GM12891 (cell line): ENCODE measurements around the gene NR5A1.

Experiments
- DNase-seq: peaks from one replicate; pipeline ENCODE4 v3.0.0; 2011; ENCODE audit warnings: low spot score; ENCODE audit not compliant: insufficient read length
- FAIRE-seq: peaks from 2 replicates; lab custom pipeline; 2011; peaks lifted over from hg19 to GRCh38; lab: Jason Lieb, UNC
- PAX5 ChIP-seq: IDR thresholded peaks from 2 replicates; pipeline ENCODE4 v1.6.1; 2011; ENCODE audit warnings: low read length, moderate library complexity, mild to moderate bottlenecking; ENCODE audit not compliant: insufficient read depth, severe bottlenecking
- POLR2A ChIP-seq: IDR thresholded peaks from 2 replicates; pipeline ENCODE4 v1.6.1; 2011; ENCODE audit warnings: low read depth, low read length, control low read depth
- POLR2AphosphoS5 ChIP-seq: IDR thresholded peaks from 2 replicates; pipeline ENCODE4 v1.6.1; 2011; ENCODE audit warnings: low read depth, low read length, control low read depth
- POU2F2 ChIP-seq: IDR thresholded peaks from 2 replicates; pipeline ENCODE4 v1.6.1; 2011; ENCODE audit warnings: low read depth, mild to moderate bottlenecking, control low read depth, low read length, moderate library complexity
- SPI1 ChIP-seq: IDR thresholded peaks from 2 replicates; pipeline ENCODE4 v1.6.1; 2011; ENCODE audit warnings: low read depth, low read length, control low read depth
- TAF1 ChIP-seq: IDR thresholded peaks from 2 replicates; pipeline ENCODE4 v1.6.1; 2011; ENCODE audit warnings: low read depth, low read length, control low read depth

Gene NR5A1

DNA sequence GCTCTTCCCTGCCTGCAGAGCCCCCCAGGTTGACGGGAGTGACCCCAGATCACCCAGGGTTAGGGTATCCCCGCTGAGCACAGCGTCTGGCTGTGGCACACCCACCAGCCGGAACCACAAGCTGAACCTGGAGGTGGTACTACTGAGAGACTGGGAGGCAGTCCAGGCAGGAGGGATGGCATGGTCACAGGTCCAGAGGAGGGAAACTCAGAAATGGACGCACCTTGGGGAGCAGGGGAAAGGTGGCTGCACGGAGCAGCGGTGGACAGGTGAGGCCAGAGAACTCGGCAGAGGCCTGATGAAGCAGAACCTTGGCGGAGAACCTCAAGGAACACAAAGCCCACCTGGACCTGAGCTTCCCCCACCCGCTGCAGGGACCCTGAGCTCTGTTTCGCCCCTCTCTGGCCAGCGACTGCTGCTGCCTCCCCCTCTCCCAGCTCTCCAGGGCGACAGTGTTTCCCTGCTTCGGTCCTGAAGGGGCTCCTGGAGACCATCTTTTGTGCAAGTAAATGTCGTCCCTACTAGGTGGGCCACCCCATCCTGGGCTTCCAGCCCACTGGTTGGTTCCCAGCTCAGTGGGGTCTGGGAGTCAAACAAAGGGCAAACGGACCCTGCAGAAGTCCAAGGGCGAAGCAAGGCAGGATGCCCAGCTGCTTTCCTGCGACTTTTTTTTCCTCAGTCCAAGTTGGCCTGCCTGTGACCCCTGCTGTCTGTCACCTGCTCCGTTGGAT, 56.1 kb downstream of the NR5A1 start:
- FAIRE-seq (peak; percentile 20), DNase-seq (no peak)
- no peak for TF ChIP-seq PAX5
- TF ChIP-seq SPI1: no peak
- no peak for TF ChIP-seq TAF1
- no peak for TF ChIP-seq POLR2A
- TF ChIP-seq POU2F2: no peak
- TF ChIP-seq POLR2AphosphoS5: no peak

DNA sequence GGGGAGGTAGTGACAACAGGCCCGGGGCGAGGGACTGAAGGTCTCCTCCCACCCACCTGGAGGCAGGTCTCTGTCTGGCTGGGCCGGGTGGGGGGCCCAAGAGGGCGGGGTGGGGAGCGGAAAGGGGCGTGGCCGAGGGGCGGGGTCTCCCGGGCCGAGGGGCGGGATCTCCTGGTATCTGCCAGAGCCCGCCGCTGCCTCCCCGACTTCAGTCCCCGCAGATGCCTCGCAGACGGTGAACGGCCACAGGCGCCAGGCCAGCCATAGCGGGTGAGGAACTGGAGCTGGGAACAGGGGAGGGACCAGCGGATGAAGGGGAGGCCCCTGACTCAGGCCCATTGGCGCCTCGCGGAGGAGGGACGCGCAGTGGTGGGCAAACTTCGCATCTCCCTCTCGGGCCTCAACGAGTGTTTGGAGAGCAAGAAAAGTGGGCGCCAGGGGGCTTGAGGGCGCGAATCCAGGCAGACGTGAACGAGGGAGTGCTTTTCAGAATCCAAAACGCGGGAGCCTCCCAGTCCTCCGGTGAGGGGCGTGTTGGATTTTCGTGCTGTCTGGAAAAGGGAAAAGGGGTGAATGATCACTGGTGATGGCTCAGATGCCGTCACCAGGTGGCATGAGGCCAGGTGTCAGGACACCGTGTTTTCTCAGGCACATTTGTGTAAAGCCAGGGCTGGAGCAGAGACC, 56.8 kb downstream of the NR5A1 start, which contains the start of gene ADGRD2:
Gene ADGRD2, plus strand, starts transcription at position 211 of the 684 bp plus-strand sequence. CDS start 1,216 bp downstream, outside the sequence.
- no peak for FAIRE-seq
- TF ChIP-seq TAF1 (no peak), PAX5 (no peak), POLR2A (no peak), SPI1 (no peak), POLR2AphosphoS5 (no peak), POU2F2 (no peak)
- DNase-seq: no peak

DNA sequence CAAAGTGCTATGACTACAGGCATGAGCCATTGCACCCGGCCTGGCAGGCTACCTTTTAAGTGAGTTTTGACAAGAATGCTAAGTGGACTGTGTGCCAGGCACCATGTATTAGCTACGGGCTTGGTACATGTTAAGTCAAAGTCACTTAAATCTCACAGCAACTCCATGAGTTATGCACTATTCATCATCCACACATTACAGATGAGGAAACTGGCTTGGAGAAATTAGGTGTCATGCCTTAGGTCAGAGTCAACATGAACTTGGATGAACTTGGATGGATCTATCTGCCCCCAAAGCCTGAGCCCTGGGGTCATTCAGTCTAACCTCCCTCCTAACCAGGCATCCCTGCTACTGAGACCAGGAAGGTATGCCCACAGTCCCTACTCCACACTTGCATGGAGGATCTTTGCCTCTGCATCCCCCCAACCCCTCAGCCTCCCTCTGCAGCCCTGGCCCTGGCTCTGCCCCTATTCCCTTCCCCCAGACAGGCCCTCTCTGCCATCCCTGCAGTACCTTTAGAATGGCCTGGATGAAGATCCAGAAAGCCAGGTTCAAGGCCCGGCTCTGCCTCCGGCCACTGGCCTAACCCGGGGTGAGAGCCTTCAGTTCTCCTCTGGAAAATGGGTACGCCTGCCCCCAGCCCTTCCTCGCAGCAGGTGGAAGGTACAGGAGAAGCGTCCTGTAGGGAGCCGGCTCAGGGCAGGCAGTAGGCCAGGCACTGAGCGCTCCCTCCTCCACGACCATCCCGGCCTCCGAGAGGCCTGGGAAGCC, 57.6 kb downstream of the NR5A1 start:
- no peak for FAIRE-seq
- TF ChIP-seq SPI1 (no peak), POLR2AphosphoS5 (no peak)
- no peak for DNase-seq

DNA sequence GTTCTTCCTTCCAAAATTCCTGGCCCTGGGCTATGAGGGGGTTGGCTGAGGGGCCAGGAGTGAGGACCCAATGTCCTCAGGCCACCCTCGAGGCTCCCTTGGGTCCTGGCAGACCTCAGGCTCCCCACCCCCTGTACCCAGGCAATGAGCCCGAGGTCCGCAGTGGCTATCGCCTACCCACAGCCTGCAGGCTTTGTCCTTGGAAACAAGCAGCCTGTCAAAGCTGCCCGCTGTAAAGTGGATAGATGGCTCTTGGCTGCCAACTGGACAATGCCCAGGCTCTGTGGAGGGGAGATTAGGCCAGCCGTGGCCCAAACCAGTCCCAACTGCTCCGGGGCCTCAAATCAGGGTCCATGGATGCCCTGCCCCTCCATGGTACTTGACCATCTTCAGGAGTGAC, 59.2 kb downstream of the NR5A1 start:
- no peak for DNase-seq
- no peak for FAIRE-seq
- TF ChIP-seq PAX5: no peak
- no peak for TF ChIP-seq POLR2A

DNA sequence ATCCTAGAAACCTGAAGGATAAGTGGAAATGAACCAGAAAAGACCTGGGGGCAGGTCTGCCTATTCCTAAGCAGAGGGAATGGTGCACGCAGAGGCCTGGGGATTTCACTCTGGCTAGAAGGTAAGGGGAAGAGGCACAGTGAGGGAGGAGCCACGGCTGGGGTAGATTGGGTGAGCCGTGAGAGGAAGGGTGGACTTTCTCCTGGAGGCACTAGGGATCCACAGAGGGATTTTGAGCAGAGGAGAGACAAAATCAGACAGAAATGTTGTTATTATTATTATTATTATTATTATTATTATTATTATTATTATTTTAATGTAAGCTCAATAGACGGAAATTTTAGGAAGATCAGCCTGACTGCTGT, 59.9 kb downstream of the NR5A1 start:
- DNase-seq (no peak), FAIRE-seq (no peak)
- no peak for TF ChIP-seq POLR2A
- no peak for TF ChIP-seq SPI1
- TF ChIP-seq TAF1: no peak
- TF ChIP-seq POU2F2: no peak
- TF ChIP-seq PAX5: no peak
- TF ChIP-seq POLR2AphosphoS5: no peak

DNA sequence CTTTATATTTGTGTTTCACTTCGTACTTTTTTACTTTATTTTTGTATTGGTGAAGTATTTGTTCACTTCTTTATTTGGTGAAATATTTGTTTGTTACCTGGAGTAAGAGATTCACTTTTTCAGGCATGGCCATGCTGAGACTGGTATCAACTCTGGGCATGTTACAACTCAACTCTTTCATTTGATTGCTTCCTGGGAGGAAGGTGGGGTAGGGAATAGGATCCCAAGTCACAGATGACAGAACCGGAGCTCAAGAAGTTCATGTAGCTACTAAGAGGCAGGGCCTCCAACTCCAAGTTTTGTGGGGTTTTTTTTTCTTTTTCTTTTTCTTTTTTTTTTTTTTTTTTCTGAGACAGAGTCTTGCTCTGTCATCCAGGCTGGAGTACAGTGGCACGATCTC, 63.0 kb downstream of the NR5A1 start:
- TF ChIP-seq TAF1 (no peak), PAX5 (no peak), POLR2AphosphoS5 (no peak), POLR2A (no peak), SPI1 (no peak), POU2F2 (no peak)
- FAIRE-seq (no peak), DNase-seq (no peak)

DNA sequence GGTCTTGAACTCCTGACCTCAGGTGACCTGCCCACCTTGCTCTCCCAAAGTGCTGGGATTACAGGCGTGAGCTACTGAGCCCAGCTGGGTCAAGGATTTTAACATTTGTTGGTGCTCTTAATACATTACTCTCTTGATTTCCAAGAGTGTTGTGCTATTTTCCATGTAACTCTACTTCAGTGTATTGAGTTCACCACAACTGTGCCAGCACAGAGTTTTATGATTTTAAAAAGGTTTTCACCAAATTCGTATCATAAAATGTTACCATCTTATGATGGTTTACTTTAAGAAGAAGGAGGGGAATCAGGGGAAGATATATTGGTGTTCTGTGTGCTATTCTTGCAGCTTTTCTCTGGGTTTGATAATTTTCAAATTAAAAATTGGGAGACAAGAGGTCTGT, 63.6 kb downstream of the NR5A1 start:
- DNase-seq (no peak), FAIRE-seq (no peak)
- TF ChIP-seq PAX5: no peak
- no peak for TF ChIP-seq SPI1

DNA sequence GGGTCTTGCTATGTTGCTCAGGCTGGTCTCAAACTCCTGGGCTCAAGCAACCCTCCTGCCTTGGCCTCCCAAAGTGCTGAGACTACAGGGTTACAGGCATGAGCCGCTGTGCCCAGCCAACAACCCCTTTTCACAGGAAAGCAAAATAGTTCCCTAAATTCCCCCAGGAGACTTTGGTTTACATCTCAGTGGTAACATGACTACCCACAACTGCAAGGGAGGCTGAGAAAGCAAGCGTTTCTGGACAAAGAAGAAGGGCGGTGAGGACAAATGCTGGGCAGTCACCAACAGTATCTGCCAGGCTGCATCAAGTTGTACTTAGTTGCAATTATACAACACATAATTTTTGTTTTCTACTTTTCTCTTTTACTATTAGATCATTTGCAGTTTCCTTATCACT, 64.4 kb downstream of the NR5A1 start:
- DNase-seq: no peak
- TF ChIP-seq SPI1 (no peak), PAX5 (no peak), TAF1 (no peak), POU2F2 (no peak), POLR2AphosphoS5 (no peak), POLR2A (no peak)
- no peak for FAIRE-seq

DNA sequence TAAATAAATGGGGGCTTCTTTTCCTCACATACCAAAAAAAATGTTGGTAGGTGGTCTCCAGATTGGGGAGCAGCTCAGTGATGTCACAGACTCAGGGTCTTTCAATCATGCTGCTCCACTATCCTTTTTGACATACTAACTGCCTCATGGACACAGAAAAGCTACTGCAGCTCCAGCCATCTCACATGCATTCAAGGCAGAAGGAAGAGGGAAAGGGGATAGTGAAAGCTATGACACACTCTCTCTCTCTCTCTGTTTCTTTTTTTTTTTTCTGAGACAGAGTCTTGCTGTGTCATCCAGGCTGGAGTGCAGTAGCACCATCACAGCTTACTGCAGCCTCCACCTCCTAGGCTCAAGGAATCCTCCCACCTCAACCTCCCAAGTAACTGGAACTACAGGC, 64.8 kb downstream of the NR5A1 start:
- no peak for DNase-seq
- TF ChIP-seq SPI1: no peak
- no peak for TF ChIP-seq PAX5
- no peak for TF ChIP-seq TAF1
- no peak for TF ChIP-seq POU2F2
- no peak for TF ChIP-seq POLR2A
- TF ChIP-seq POLR2AphosphoS5: no peak
- FAIRE-seq: no peak

DNA sequence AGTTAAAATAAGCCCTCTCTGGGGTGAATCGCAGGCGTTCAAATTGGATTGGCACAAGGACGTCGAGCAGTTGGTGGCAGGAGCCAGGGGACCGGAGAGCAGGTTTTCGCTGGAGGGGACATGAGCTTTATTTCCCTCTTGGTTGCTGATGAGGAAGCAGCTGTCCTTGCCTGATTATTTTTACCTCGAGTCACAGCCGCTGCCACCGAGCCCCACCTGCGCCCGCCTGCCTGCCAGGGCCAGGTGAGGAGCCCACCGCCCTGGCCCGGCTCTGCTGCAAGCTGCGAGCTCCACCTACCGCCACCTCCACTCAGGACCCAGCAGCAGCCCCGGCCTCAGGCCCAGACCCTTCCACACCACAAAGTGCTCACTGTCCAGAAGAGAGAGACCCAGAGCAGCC, 65.9 kb downstream of the NR5A1 start:
- peak; percentile 23 for FAIRE-seq

More for the DNA sequence above, 65.9 kb downstream of the NR5A1 start:
- no peak for TF ChIP-seq POU2F2
- no peak for TF ChIP-seq POLR2A
- TF ChIP-seq PAX5: no peak
- no peak for TF ChIP-seq POLR2AphosphoS5
- DNase-seq: no peak
